22Rv1 (cell line): ENCODE data around the gene ACOX3.

Experiments used
- H3K27ac ChIP-seq: fragments of 450-650 bp; 2 replicates; pipeline ENCODE4 v1.5.1; 2017
- CTCF ChIP-seq: fragments of 450-650 bp; IDR thresholded peaks from 2 replicates; pipeline ENCODE4 v1.5.1; 2017; ENCODE audit warnings: mild to moderate bottlenecking
- ZFX ChIP-seq: fragments of 450-650 bp; IDR thresholded peaks from 2 replicates; pipeline ENCODE4 v1.6.1; 2017; ENCODE audit warnings: antibody characterized with exemption, borderline replicate concordance

The ACOX3 gene

GRCh38 chr4:8338351-8338961, 102.1 kb downstream of the ACOX3 start:
- no peak overlapping the region for H3K27ac ChIP-seq
- TF ChIP-seq ZFX, result no peak
- TF ChIP-seq CTCF, result no peak

- no peak overlapping the region for H3K27ac ChIP-seq
- TF ChIP-seq CTCF (no peak), ZFX (no peak)
These were observed 104.0 kb downstream of the ACOX3 start for GRCh38 chr4:8336412-8337075.

- H3K27ac ChIP-seq, result no peak overlapping the region
- TF ChIP-seq CTCF, result no peak
- no peak for TF ChIP-seq ZFX
These were observed 104.7 kb downstream of the ACOX3 start for GRCh38 chr4:8335848-8336247.

GRCh38 chr4:8334786-8335460, 105.6 kb downstream of the ACOX3 start:
- TF ChIP-seq CTCF (no peak), ZFX (no peak)
- no peak overlapping the region for H3K27ac ChIP-seq

- no peak for TF ChIP-seq ZFX
- no peak for TF ChIP-seq CTCF
- no peak overlapping the region for H3K27ac ChIP-seq
These were observed 106.6 kb downstream of the ACOX3 start for GRCh38 chr4:8333726-8334460.

GRCh38 chr4:8332891-8333331, 107.6 kb downstream of the ACOX3 start:
- H3K27ac ChIP-seq, result no peak overlapping the region
- no peak for TF ChIP-seq ZFX
- TF ChIP-seq CTCF, result no peak
